Suppressor macrophage (primary cell): ENCODE measurements around the gene TTC28.
"Not testable (repeated sequence)": the region's sequence is repeated elsewhere in the genome, so short reads cannot be mapped to it uniquely, and the experiment has no call there.

ENCODE experiments used
- DNase-seq, 4 experiments: peaks; one replicate each; pipeline ENCODE4 v3.0.0-alpha.2; 2020 to 2022

The TTC28 gene

GRCh38 chr22:28402539-28402938 is 277.1 kb downstream of the TTC28 start:
- no peak for DNase-seq

GRCh38 chr22:28402060-28402459 is 277.6 kb downstream of the TTC28 start:
- DNase-seq: no peak

GRCh38 chr22:28398981-28399380 is 280.7 kb downstream of the TTC28 start:
- DNase-seq: no peak

- DNase-seq: no peak
Measured at GRCh38 chr22:28398355-28398754, 281.3 kb downstream of the TTC28 start.

- DNase-seq: no peak
Measured at GRCh38 chr22:28397306-28397705, 282.3 kb downstream of the TTC28 start.

- DNase-seq: peak in 3 of 4 experiments; percentile 5 to 46 (median 27)
Measured at GRCh38 chr22:28395920-28396753, 283.5 kb downstream of the TTC28 start.

GRCh38 chr22:28395520-28395919 is 284.1 kb downstream of the TTC28 start:
- DNase-seq: no peak

GRCh38 chr22:28394513-28395110 is 285.0 kb downstream of the TTC28 start:
- no peak for DNase-seq

- no peak for DNase-seq
Measured at GRCh38 chr22:28381429-28382167, 298.0 kb downstream of the TTC28 start.

- DNase-seq: peak in 2 of 4 experiments; percentile 32
Measured at GRCh38 chr22:28379951-28380350, 299.7 kb downstream of the TTC28 start.

GRCh38 chr22:28379075-28379779 is 300.4 kb downstream of the TTC28 start:
- peak in 1 of 4 experiments; percentile 31 for DNase-seq

- DNase-seq: no peak
Measured at GRCh38 chr22:28375761-28376534, 303.7 kb downstream of the TTC28 start.

GRCh38 chr22:28373831-28374230 is 305.8 kb downstream of the TTC28 start:
- DNase-seq: peak; percentile 2 to 73 (median 40)

- no peak for DNase-seq
Measured at GRCh38 chr22:28369854-28370253, 309.8 kb downstream of the TTC28 start.

GRCh38 chr22:28366856-28367255 is 312.8 kb downstream of the TTC28 start:
- DNase-seq: no peak

- no peak for DNase-seq
Measured at GRCh38 chr22:28365371-28365770, 314.3 kb downstream of the TTC28 start.

- not testable (repeated sequence) for DNase-seq
Measured at GRCh38 chr22:28364105-28364504, 315.5 kb downstream of the TTC28 start.

- DNase-seq: no peak
Measured at GRCh38 chr22:28360939-28361338, 318.7 kb downstream of the TTC28 start.

- peak; percentile 5 to 60 (median 34) for DNase-seq
Measured at GRCh38 chr22:28358312-28358711, 321.3 kb downstream of the TTC28 start.

- no peak for DNase-seq
Measured at GRCh38 chr22:28357193-28357592, 322.4 kb downstream of the TTC28 start.

GRCh38 chr22:28351476-28351875 is 328.2 kb downstream of the TTC28 start:
- no peak for DNase-seq
